ENCODE results near the gene MPP4. TPM values are rescaled to one million over a fixed set of nuclear protein-coding genes. Genes with fewer than 3 reads are reported as not detected.

Gene MPP4
- total and polyA plus RNA-seq, 2 of the 13 experiments (the other 11 are each of a cell fraction or from before 2014, with no cell fraction given): not detected

DNA sequence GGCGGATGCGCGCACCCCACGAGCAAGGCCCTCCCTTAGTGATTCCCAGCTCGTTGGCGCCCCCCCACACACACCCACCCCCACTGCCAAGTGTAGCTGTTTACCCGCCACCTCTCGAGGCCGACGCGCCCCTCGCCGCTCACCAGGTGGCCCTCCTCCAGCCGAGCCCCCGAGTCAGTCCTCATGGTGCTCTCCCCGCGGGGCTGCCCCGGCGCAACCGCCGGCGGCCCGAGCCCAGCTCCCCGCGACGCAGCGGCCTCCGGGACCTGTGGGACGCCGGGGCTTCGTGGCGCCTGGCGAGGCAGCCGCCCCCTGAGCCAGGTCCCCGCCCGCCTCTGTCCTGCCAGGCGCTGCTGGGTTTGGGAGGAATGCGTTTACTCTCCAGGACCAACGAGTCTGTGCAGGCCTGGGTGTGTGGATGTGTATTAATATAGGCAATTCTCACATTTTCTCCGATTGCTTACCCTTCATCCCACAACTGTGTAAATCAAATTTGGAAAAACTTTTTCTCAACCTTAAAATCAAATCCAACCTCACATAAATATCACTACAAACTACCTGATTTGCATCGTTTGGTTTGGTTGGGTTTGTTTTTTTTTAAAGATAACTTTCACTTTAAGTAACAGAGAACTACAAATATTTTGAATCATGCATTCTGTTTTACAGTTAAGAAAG, 55.1 kb downstream of the MPP4 start, which contains the start of gene TMEM237:
TMEM237 (minus strand) TSS at position 288 of the 675 bp plus-strand sequence; CDS start at position 185, 103 bp downstream.
- ChIA-PET POLR2A (interaction anchor here (0.5 to 1.5 kb wide), 2 partner anchors 138 to 192 kb away, joined by 3 to 6 read pairs; partner anchors contain the start of genes ALS2, STRADB and TRAK2), CTCF (ENCODE audit: low intra/inter-chr PET ratio, low total read pairs) (no interaction called here)
- H3K4me3 ChIP-seq (replicated peaks in 1 of 3; ENCODE audit: insufficient read depth in 1 of 3, low read depth in 2 of 3, low read length in 3 of 3): peak within 1 kb of the TSS; percentile 82 to 98 (median 85)
- BruUV-seq (replicated peaks): no TSS peak
- H3K27me3 ChIP-seq (ENCODE audit: control insufficient read depth in 1 of 2, insufficient read depth in 2 of 2, low read length in 2 of 2): peaks cover 0 to 1% of the 10 kb centered on the region in 2 experiments; a peak in 1 of 5 replicates
- H4K20me1 ChIP-seq (ENCODE audit: insufficient read depth, low read length): no peaks in the 10 kb centered on the region
- ATAC-seq (peak; percentile 76), DNase-seq (ENCODE audit: low spot score) (peak; percentile 13), FAIRE-seq (no peak)
- peak within 1 kb of the TSS; percentile 89 for H3K4me2 ChIP-seq (ENCODE audit: low read depth, low read length)
- H2AFZ ChIP-seq (ENCODE audit: low read length): peak within 1 kb of the TSS; percentile 77
- H3K79me2 ChIP-seq (ENCODE audit: insufficient read depth, low read length): peaks cover 5% of the 10 kb centered on the region
- H3K36me3 ChIP-seq (replicated peaks in 1 of 2; ENCODE audit: control insufficient read depth in 1 of 2, insufficient read depth in 2 of 2, low read length in 2 of 2): peaks cover 0 to 5% of the 10 kb centered on the region in 2 experiments; a peak in 2 of 5 replicates
- no peaks in the 10 kb centered on the region for H3K9me3 ChIP-seq (ENCODE audit: low read length)
- peak within 1 kb of the TSS; percentile 92 for H3K9ac ChIP-seq (ENCODE audit: insufficient read depth, low read depth, low read length)
- 3% methylated on average over 37 of the region's 41 CpGs for WGBS (ENCODE audit: low lambda C conversion rate)
- in situ Hi-C loops (cut with HindIII; ENCODE audit: extremely low pct_ligation_motif_present, low pct_unique_long_range_greater_than_20kb): no loop called here
- peak within 1 kb of the TSS; percentile 68 for H3K27ac ChIP-seq (ENCODE audit: extremely low read length, insufficient read depth, low read length)
- H3K4me1 ChIP-seq (ENCODE audit: insufficient read depth, low read length): peaks cover 18% of the 10 kb centered on the region
- intact Hi-C loops (cut with micrococcal nuclease; ENCODE audit: unreplicated experiment): loop anchor here (2.0 to 5.0 kb wide), 3 partner anchors 191 to 1594 kb away; partner anchors contain the start of genes CYP20A1, STRADB and TRAK2
- no peak for TF ChIP-seq U2AF1 (optimal IDR thresholded peaks at IDR 0.05; ENCODE audit: low read depth, low read length)
- TF ChIP-seq, protein P1, sequence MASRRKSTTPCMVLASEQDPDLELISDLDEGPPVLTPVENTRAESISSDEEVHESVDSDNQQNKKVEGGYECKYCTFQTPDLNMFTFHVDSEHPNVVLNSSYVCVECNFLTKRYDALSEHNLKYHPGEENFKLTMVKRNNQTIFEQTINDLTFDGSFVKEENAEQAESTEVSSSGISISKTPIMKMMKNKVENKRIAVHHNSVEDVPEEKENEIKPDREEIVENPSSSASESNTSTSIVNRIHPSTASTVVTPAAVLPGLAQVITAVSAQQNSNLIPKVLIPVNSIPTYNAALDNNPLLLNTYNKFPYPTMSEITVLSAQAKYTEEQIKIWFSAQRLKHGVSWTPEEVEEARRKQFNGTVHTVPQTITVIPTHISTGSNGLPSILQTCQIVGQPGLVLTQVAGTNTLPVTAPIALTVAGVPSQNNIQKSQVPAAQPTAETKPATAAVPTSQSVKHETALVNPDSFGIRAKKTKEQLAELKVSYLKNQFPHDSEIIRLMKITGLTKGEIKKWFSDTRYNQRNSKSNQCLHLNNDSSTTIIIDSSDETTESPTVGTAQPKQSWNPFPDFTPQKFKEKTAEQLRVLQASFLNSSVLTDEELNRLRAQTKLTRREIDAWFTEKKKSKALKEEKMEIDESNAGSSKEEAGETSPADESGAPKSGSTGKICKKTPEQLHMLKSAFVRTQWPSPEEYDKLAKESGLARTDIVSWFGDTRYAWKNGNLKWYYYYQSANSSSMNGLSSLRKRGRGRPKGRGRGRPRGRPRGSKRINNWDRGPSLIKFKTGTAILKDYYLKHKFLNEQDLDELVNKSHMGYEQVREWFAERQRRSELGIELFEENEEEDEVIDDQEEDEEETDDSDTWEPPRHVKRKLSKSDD (CRISPR knock-in tag; IDR thresholded peaks at IDR 0.05; ENCODE audit: low read depth): no peak
- TF ChIP-seq, protein P2, sequence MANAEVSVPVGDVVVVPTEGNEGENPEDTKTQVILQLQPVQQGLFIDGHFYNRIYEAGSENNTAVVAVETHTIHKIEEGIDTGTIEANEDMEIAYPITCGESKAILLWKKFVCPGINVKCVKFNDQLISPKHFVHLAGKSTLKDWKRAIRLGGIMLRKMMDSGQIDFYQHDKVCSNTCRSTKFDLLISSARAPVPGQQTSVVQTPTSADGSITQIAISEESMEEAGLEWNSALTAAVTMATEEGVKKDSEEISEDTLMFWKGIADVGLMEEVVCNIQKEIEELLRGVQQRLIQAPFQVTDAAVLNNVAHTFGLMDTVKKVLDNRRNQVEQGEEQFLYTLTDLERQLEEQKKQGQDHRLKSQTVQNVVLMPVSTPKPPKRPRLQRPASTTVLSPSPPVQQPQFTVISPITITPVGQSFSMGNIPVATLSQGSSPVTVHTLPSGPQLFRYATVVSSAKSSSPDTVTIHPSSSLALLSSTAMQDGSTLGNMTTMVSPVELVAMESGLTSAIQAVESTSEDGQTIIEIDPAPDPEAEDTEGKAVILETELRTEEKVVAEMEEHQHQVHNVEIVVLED (CRISPR knock-in tag; IDR thresholded peaks at IDR 0.05; ENCODE audit: borderline replicate concordance): no peak
- TF ChIP-seq AGO1 (IDR thresholded peaks at IDR 0.05; ENCODE audit: low read depth, low read length, poor library complexity, severe bottlenecking): no peak
- TF ChIP-seq, protein P3, sequence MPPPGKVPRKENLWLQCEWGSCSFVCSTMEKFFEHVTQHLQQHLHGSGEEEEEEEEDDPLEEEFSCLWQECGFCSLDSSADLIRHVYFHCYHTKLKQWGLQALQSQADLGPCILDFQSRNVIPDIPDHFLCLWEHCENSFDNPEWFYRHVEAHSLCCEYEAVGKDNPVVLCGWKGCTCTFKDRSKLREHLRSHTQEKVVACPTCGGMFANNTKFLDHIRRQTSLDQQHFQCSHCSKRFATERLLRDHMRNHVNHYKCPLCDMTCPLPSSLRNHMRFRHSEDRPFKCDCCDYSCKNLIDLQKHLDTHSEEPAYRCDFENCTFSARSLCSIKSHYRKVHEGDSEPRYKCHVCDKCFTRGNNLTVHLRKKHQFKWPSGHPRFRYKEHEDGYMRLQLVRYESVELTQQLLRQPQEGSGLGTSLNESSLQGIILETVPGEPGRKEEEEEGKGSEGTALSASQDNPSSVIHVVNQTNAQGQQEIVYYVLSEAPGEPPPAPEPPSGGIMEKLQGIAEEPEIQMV (CRISPR knock-in tag; IDR thresholded peaks at IDR 0.05; ENCODE audit: low read depth): no peak
- TF ChIP-seq ZNF747 (CRISPR knock-in tag; IDR thresholded peaks at IDR 0.05; ENCODE audit: borderline replicate concordance): no peak
- TF ChIP-seq, protein P4, sequence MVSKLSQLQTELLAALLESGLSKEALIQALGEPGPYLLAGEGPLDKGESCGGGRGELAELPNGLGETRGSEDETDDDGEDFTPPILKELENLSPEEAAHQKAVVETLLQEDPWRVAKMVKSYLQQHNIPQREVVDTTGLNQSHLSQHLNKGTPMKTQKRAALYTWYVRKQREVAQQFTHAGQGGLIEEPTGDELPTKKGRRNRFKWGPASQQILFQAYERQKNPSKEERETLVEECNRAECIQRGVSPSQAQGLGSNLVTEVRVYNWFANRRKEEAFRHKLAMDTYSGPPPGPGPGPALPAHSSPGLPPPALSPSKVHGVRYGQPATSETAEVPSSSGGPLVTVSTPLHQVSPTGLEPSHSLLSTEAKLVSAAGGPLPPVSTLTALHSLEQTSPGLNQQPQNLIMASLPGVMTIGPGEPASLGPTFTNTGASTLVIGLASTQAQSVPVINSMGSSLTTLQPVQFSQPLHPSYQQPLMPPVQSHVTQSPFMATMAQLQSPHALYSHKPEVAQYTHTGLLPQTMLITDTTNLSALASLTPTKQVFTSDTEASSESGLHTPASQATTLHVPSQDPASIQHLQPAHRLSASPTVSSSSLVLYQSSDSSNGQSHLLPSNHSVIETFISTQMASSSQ (IDR thresholded peaks at IDR 0.05; ENCODE audit: low read depth): no peak
- TF ChIP-seq, protein P4 (CRISPR knock-in tag; IDR thresholded peaks at IDR 0.05; ENCODE audit: borderline replicate concordance): no peak
- TF ChIP-seq ATF7-NPFF (CRISPR knock-in tag; IDR thresholded peaks at IDR 0.05; ENCODE audit: low read depth): no peak
- TF ChIP-seq SP4 (CRISPR knock-in tag; IDR thresholded peaks at IDR 0.05): 0 out of 2 replicates have a peak, but pooled peaks have one; percentile 26
- TF ChIP-seq, protein P5, sequence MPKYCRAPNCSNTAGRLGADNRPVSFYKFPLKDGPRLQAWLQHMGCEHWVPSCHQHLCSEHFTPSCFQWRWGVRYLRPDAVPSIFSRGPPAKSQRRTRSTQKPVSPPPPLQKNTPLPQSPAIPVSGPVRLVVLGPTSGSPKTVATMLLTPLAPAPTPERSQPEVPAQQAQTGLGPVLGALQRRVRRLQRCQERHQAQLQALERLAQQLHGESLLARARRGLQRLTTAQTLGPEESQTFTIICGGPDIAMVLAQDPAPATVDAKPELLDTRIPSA (CRISPR knock-in tag; IDR thresholded peaks at IDR 0.05; ENCODE audit: borderline replicate concordance): peak; percentile 63; the same call in 1 of the 2 replicates
